Loucy (cell line): ENCODE measurements around the gene MAPRE2.
A peak's percentile ranks its signal among the peaks of the same experiment; 100 is the strongest.

Experiments
- H2AFZ ChIP-seq: fragments of 200-600 bp; sonication (generic); 2 replicates; pipeline ENCODE4 v1.6.0; 2016; ENCODE audit warnings: antibody characterized with exemption, mild to moderate bottlenecking, low read length, moderate library complexity
- H3F3A ChIP-seq: fragments of 200-600 bp; 2 replicates; pipeline ENCODE4 v1.6.0; 2016; ENCODE audit warnings: antibody characterized with exemption, low read depth, mild to moderate bottlenecking
- H3K27me3 ChIP-seq: fragments of 200-600 bp; sonication (generic); 2 replicates; pipeline ENCODE4 v1.6.1; 2014; ENCODE audit warnings: low read length, mild to moderate bottlenecking; ENCODE audit not compliant: insufficient read depth, poor library complexity, severe bottlenecking
- H3K36me3 ChIP-seq: fragments of 200-600 bp; sonication (generic); 2 replicates; pipeline ENCODE4 v1.6.1; 2016; ENCODE audit warnings: low read length; ENCODE audit not compliant: insufficient read depth
- H3K4me1 ChIP-seq: fragments of 200-600 bp; sonication (generic); 2 replicates; pipeline ENCODE4 v1.5.1; 2014; ENCODE audit warnings: low read length, mild to moderate bottlenecking; ENCODE audit not compliant: insufficient read depth, poor library complexity, severe bottlenecking
- H3K4me2 ChIP-seq: fragments of 200-600 bp; sonication (generic); 2 replicates; pipeline ENCODE4 v1.6.0; 2014; ENCODE audit warnings: antibody characterized with exemption, low read length, low read depth, mild to moderate bottlenecking; ENCODE audit not compliant: poor library complexity, severe bottlenecking
- H3K4me3 ChIP-seq: fragments of 200-600 bp; sonication (generic); 2 replicates; pipeline ENCODE4 v1.5.1; 2014; ENCODE audit warnings: low read length, mild to moderate bottlenecking, mixed read lengths; ENCODE audit not compliant: poor library complexity, severe bottlenecking
- H3K79me2 ChIP-seq: fragments of 200-600 bp; sonication (generic); 2 replicates; pipeline ENCODE4 v1.6.1; 2014; ENCODE audit warnings: low read length; ENCODE audit not compliant: insufficient read depth
- H3K9ac ChIP-seq: fragments of 200-600 bp; sonication (generic); 2 replicates; pipeline ENCODE4 v1.6.0; 2014; ENCODE audit warnings: mild to moderate bottlenecking, low read depth, low read length, moderate library complexity; ENCODE audit not compliant: poor library complexity, severe bottlenecking
- H3K9me2 ChIP-seq: fragments of 200-600 bp; sonication (generic); replicated peaks from 2 replicates; pipeline ENCODE4 v1.6.1; 2016; ENCODE audit warnings: low read depth, low read length, mixed read lengths
- H3K9me3 ChIP-seq: fragments of 200-600 bp; sonication (generic); 2 replicates; pipeline ENCODE4 v1.6.1; 2014; ENCODE audit warnings: mild to moderate bottlenecking, antibody characterized with exemption, low read length, low read depth; ENCODE audit not compliant: insufficient read depth
- H4K20me1 ChIP-seq: fragments of 200-600 bp; sonication (generic); 2 replicates; pipeline ENCODE4 v1.6.0; 2014; ENCODE audit warnings: antibody characterized with exemption, low read length, mild to moderate bottlenecking; ENCODE audit not compliant: insufficient read depth, poor library complexity, severe bottlenecking
- EZH2phosphoT487 ChIP-seq: fragments of 200-600 bp; IDR thresholded peaks from 2 replicates; pipeline ENCODE4 v1.6.1; 2018; ENCODE audit warnings: antibody characterized with exemption, mild to moderate bottlenecking, moderate library complexity, borderline replicate concordance
- TF ChIP-seq, protein P1 (sequence below): fragments of 200-600 bp; sonication (generic); conservative IDR thresholded peaks from 2 replicates; pipeline ENCODE4 v1.5.1; 2014; ENCODE audit warnings: mild to moderate bottlenecking, antibody characterized with exemption, low read length

MAPRE2 gene

DNA sequence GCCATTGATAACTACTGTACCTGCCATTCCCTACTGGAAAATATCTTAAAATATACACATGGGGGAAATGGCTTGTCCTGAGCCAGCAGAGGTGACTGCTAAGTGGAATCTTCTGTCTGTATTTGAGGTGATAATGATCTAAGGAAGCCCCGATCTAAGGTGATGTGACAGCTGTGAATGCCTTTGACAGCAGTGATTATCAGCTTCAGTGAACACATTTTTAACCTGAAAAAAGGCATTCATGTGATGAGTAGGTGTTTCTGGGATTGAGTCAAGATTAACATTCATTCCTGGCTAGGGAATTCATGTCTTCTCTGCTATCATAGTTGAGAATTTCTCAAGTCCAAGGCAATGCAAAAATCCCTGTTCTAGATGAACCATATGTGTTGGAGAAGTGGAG lies 9.1 kb upstream of the MAPRE2 start:
- peak overlapping the region; percentile 7 for H3K4me2 ChIP-seq
- H3K9ac ChIP-seq, result no peak overlapping the region
- no peak overlapping the region for H3K4me3 ChIP-seq
- H3K27me3 ChIP-seq, result no peaks in the 10 kb centered on the region
- no peaks in the 10 kb centered on the region for H3K9me2 ChIP-seq
- peaks cover 56% of the 10 kb centered on the region for H3K4me1 ChIP-seq
- H3K36me3 ChIP-seq, result no peaks in the 10 kb centered on the region
- H4K20me1 ChIP-seq, result no peaks in the 10 kb centered on the region
- H3K79me2 ChIP-seq, result no peaks in the 10 kb centered on the region; the same call in 1 of the 2 replicates
- TF ChIP-seq, protein P1, sequence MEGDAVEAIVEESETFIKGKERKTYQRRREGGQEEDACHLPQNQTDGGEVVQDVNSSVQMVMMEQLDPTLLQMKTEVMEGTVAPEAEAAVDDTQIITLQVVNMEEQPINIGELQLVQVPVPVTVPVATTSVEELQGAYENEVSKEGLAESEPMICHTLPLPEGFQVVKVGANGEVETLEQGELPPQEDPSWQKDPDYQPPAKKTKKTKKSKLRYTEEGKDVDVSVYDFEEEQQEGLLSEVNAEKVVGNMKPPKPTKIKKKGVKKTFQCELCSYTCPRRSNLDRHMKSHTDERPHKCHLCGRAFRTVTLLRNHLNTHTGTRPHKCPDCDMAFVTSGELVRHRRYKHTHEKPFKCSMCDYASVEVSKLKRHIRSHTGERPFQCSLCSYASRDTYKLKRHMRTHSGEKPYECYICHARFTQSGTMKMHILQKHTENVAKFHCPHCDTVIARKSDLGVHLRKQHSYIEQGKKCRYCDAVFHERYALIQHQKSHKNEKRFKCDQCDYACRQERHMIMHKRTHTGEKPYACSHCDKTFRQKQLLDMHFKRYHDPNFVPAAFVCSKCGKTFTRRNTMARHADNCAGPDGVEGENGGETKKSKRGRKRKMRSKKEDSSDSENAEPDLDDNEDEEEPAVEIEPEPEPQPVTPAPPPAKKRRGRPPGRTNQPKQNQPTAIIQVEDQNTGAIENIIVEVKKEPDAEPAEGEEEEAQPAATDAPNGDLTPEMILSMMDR, result no peak
- TF ChIP-seq EZH2phosphoT487, result no peak
- H3K9me3 ChIP-seq, result no peaks in the 10 kb centered on the region
- no peaks in the 10 kb centered on the region for H3F3A ChIP-seq
- peak overlapping the region; percentile 12; the same call in 1 of the 2 replicates for H2AFZ ChIP-seq

DNA sequence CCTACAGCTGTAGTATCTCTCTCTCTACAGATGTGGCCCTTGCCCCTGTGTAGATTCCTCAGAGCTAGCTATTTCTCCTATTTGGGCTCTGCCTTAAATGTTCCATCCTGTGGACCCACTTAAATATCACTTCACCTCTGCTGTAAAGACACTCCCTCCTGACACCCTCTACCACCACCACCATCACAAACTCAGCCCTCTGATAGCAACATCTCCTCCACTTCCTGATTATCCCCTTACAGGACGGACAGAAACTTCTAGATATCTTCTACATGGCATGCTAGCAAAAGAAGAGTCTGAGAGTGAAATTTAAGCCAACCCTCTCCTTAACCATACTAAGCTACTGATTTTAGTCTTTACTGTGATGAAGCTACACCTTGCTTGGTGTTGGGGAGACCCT lies 3.2 kb upstream of the MAPRE2 start:
- no peak overlapping the region for H3K9ac ChIP-seq
- H3K79me2 ChIP-seq, result peaks cover 16% of the 10 kb centered on the region
- no peaks in the 10 kb centered on the region for H3K36me3 ChIP-seq
- H3F3A ChIP-seq, result no peaks in the 10 kb centered on the region
- peaks cover 15% of the 10 kb centered on the region for H4K20me1 ChIP-seq
- no peaks in the 10 kb centered on the region for H3K9me3 ChIP-seq
- H3K4me1 ChIP-seq, result peaks cover 43% of the 10 kb centered on the region
- no peak overlapping the region for H3K4me3 ChIP-seq
- H3K9me2 ChIP-seq, result no peaks in the 10 kb centered on the region
- H3K27me3 ChIP-seq, result no peaks in the 10 kb centered on the region
- H2AFZ ChIP-seq, result peak overlapping the region; percentile 54; the same call in 1 of the 2 replicates
- peak overlapping the region; percentile 49 for H3K4me2 ChIP-seq
- TF ChIP-seq, protein P1, result no peak
- no peak for TF ChIP-seq EZH2phosphoT487

DNA sequence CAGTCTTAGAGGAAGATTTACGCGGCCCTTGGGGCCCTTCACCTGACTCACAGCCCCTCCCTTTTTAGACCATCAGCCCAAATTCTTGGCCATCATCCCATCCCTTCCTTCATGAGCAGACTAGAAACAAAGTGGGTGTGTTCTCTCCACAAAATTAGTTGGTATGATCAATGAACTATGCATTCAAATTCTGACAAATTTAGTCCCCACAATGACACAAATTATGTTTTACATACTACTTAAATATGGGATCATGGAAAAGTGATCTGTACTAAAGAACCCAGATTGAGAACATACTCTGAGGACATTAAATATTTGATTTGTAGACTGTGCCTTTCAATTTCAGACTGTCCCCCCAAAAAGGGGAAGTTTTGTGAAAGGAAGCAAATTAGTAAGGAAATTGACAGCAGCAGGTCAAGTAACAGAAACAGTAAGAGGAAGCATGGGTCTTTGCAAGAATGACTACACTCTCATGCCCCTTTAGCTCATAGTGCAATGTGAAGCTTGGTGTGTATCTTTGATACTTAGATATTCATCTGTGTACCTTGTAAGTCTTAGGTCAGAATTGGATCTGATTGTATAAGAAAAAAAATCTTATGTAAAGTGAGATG lies 2.2 kb upstream of the MAPRE2 start:
- Histone ChIP-seq H4K20me1 (peaks cover 24% of the 10 kb centered on the region), H3F3A (no peaks in the 10 kb centered on the region), H3K79me2 (peaks cover 26% of the 10 kb centered on the region), H3K9ac (no peak overlapping the region), H3K9me2 (no peaks in the 10 kb centered on the region), H3K27me3 (no peaks in the 10 kb centered on the region), H3K4me1 (peaks cover 52% of the 10 kb centered on the region), H3K9me3 (no peaks in the 10 kb centered on the region), H3K4me3 (no peak overlapping the region), H2AFZ (no peak overlapping the region), H3K36me3 (no peaks in the 10 kb centered on the region), H3K4me2 (peak overlapping the region; percentile 49)
- TF ChIP-seq, protein P1, result no peak
- no peak for TF ChIP-seq EZH2phosphoT487
